ENCODE measurements around the gene C22orf15. TPM values are rescaled to one million over a fixed set of nuclear protein-coding genes. Genes with fewer than 3 reads are reported as not detected.
A peak's percentile ranks its signal among the peaks of the same experiment; 100 is the strongest.

Gene C22orf15
- total RNA-seq, 1 donor from 2014 or later: not detected

DNA sequence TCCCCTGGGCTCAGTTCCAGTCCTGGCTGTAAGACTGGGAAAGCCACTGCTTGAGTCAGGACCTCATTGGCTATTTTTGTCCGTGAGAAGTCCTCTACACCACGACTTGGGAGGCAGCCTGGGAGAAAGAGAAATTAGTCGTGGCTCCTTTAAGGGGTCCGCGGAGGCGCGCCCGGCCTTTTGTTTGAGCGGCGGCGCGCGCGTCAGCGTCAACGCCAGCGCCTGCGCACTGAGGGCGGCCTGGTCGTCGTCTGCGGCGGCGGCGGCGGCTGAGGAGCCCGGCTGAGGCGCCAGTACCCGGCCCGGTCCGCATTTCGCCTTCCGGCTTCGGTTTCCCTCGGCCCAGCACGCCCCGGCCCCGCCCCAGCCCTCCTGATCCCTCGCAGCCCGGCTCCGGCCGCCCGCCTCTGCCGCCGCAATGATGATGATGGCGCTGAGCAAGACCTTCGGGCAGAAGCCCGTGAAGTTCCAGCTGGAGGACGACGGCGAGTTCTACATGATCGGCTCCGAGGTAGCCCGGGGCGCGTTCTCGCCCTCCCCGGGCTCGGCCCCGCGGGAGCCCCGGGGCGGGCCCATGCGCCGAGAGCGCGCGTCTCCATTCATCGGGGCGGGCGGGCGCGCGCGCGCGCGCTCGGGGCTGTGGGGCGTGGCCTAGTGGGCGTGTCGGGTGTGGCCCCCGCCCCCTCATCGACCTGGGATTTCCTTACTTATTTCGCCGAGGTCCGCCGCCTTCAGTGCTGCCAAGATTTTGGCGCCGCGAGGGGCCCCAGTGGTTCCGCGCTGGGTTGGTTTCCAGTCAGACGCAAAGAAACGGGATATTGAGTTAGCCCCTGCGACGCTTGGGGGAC lies 24.2 kb downstream of the C22orf15 start, which contains the start of gene SMARCB1:
Gene SMARCB1, plus strand, starts transcription at position 215 of the 848 bp plus-strand sequence. Its CDS starts 204 bp downstream, at position 419.
- Histone ChIP-seq H3K4me3 (peak within 1 kb of the TSS; percentile 95), H3K36me3 (peaks cover 2% of the 10 kb centered on the region), H3K27me3 (ENCODE audit: low read depth) (no peaks in the 10 kb centered on the region), H3K27ac (replicated peaks) (peak within 1 kb of the TSS; percentile 100), H3K4me1 (peaks cover 64% of the 10 kb centered on the region), H3K9me3 (replicated peaks) (no peaks in the 10 kb centered on the region)
- TF ChIP-seq, protein P1, sequence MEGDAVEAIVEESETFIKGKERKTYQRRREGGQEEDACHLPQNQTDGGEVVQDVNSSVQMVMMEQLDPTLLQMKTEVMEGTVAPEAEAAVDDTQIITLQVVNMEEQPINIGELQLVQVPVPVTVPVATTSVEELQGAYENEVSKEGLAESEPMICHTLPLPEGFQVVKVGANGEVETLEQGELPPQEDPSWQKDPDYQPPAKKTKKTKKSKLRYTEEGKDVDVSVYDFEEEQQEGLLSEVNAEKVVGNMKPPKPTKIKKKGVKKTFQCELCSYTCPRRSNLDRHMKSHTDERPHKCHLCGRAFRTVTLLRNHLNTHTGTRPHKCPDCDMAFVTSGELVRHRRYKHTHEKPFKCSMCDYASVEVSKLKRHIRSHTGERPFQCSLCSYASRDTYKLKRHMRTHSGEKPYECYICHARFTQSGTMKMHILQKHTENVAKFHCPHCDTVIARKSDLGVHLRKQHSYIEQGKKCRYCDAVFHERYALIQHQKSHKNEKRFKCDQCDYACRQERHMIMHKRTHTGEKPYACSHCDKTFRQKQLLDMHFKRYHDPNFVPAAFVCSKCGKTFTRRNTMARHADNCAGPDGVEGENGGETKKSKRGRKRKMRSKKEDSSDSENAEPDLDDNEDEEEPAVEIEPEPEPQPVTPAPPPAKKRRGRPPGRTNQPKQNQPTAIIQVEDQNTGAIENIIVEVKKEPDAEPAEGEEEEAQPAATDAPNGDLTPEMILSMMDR (IDR thresholded peaks at IDR 0.05; ENCODE audit: borderline replicate concordance): peak; percentile 19
- intact Hi-C loops (cut with micrococcal nuclease): no loop called here
- peak; percentile 93 for DNase-seq

DNA sequence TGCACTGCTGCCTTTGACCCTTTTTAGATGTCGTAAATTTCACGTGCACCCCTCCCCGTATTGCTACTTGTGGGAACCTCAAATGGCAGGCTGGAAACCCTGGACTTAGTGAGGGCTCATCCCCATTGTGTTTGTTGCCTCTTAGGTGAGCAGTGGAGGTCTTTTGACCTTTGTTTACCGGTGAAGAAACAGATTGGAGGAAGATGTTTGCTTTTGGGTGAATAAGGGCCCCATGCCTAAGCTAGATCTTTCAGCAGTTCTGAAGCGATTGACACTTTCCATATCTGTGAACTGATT lies 24.8 kb downstream of the C22orf15 start:
- intact Hi-C loops (cut with micrococcal nuclease): no loop called here
- Histone ChIP-seq H3K4me3 (peak overlapping the region; percentile 95), H3K27me3 (ENCODE audit: low read depth) (no peaks in the 10 kb centered on the region), H3K36me3 (peaks cover 8% of the 10 kb centered on the region), H3K27ac (replicated peaks) (peak overlapping the region; percentile 100), H3K9me3 (replicated peaks) (no peaks in the 10 kb centered on the region), H3K4me1 (peaks cover 68% of the 10 kb centered on the region)
- no peak for DNase-seq
- TF ChIP-seq, protein P1 (IDR thresholded peaks at IDR 0.05; ENCODE audit: borderline replicate concordance): no peak

DNA sequence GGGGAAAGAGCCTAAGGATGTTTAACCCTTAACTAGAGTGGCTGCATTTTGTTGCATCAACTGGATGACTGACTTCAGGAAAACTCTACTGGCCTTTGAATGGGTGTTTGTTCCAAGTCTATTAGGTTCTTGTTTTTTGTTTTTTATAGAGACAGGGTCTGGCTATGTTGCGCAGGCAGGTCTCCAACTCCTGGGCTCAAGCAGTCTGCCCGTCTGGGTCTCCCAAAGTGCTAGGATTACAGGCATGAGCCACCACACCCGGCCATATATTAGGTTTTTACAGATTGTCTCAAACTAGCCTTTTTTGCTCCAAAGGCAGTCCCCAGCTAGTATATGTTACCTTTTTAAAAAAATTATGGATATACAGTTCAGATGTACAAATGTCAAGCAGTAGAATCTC lies 25.1 kb downstream of the C22orf15 start:
- no peaks in the 10 kb centered on the region for H3K9me3 ChIP-seq (replicated peaks)
- H3K27ac ChIP-seq (replicated peaks): peak overlapping the region; percentile 100
- H3K4me1 ChIP-seq: peaks cover 68% of the 10 kb centered on the region
- intact Hi-C loops (cut with micrococcal nuclease): no loop called here
- TF ChIP-seq, protein P1 (IDR thresholded peaks at IDR 0.05; ENCODE audit: borderline replicate concordance): no peak
- peak overlapping the region; percentile 95 for H3K4me3 ChIP-seq
- H3K36me3 ChIP-seq: peaks cover 11% of the 10 kb centered on the region
- no peaks in the 10 kb centered on the region for H3K27me3 ChIP-seq (ENCODE audit: low read depth)
- DNase-seq: no peak

DNA sequence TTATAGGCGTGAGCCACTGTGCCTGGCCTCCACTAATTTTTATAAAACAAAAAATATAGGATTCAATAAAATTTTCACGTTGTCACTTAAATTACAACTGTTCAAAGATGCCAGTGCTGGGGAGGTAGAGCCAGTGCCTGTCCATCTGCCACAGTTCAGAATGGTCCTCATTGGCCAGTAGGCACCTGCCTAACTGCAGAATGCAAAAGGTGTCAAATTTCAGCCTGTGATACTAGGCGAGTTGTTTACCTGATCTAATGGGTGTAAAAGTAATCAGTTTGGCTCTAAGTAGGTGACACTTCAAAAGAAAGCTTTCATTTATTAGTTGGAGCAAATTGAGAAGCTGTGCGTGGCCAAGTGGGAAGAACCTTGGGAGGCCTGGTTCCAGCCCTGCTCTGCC lies 26.3 kb downstream of the C22orf15 start:
- DNase-seq: no peak
- H3K9me3 ChIP-seq (replicated peaks): no peaks in the 10 kb centered on the region
- intact Hi-C loops (cut with micrococcal nuclease): no loop called here
- peak overlapping the region; percentile 1 for H3K27ac ChIP-seq (replicated peaks)
- H3K4me1 ChIP-seq: peaks cover 68% of the 10 kb centered on the region
- TF ChIP-seq, protein P1 (IDR thresholded peaks at IDR 0.05; ENCODE audit: borderline replicate concordance): no peak
- H3K27me3 ChIP-seq (ENCODE audit: low read depth): no peaks in the 10 kb centered on the region
- H3K36me3 ChIP-seq: peaks cover 23% of the 10 kb centered on the region
- no peak overlapping the region for H3K4me3 ChIP-seq

DNA sequence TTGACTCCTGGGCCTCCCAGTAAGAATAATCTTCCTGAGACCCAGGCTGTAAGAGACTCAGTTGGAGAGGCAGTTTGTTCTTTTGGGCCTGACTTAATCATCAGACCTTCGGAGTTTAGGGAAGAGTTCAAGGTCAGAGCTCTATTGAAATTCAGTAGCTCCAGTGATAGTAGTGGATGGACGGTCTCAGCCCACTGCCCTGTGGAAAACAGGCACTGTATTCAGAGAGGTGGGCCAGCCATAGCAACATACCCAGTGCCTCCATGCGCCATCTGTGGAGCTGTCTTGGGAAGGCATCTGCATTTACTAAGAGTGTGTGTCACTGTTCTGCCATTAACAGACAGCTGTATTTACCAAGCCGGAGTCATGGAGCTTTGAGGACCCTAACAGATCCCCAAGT lies 26.8 kb downstream of the C22orf15 start:
- intact Hi-C loops (cut with micrococcal nuclease): no loop called here
- peak overlapping the region; percentile 1 for H3K27ac ChIP-seq (replicated peaks)
- H3K36me3 ChIP-seq: peaks cover 28% of the 10 kb centered on the region
- TF ChIP-seq, protein P1 (IDR thresholded peaks at IDR 0.05; ENCODE audit: borderline replicate concordance): no peak
- H3K4me3 ChIP-seq: no peak overlapping the region
- H3K4me1 ChIP-seq: peaks cover 68% of the 10 kb centered on the region
- no peaks in the 10 kb centered on the region for H3K9me3 ChIP-seq (replicated peaks)
- no peaks in the 10 kb centered on the region for H3K27me3 ChIP-seq (ENCODE audit: low read depth)
- DNase-seq: no peak

All from left ventricle myocardium inferior (tissue), 1 donor.